ENCODE data around the gene SAMD11.

Gene SAMD11

DNA sequence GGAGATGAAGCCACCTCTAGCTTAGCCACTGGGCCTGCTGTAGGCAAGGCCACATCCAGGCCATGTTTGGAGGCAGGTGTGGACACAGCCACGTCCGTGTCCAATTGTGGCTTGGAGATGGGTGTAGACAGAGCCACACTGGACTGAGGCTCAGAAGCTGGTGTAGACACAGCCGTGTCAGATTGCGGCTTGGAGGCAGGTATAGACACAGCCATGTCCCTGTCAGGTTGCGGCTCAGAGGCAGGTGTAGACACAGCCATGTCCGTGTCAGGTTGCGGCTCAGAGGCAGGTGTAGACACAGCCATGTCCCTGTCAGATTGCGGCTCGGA, 56.0 kb downstream of the SAMD11 start:
- no peaks in the 10 kb centered on the region for H3K79me2 ChIP-seq
- no peaks in the 10 kb centered on the region for H3K4me1 ChIP-seq
- no peak overlapping the region for H3K4me3 ChIP-seq (ENCODE audit: low read depth, low read length)
- TF ChIP-seq CTCF (IDR thresholded peaks at IDR 0.05), result no peak
- no peak overlapping the region for H3K4me2 ChIP-seq (ENCODE audit: low read length)
- H3K9ac ChIP-seq, result no peak overlapping the region
- no peak overlapping the region for H2AFZ ChIP-seq
- H3K36me3 ChIP-seq (ENCODE audit: control insufficient read depth, insufficient read depth, low read length), result no peaks in the 10 kb centered on the region
- no peaks in the 10 kb centered on the region for H3K27me3 ChIP-seq (ENCODE audit: control insufficient read depth, insufficient read depth, low read length)
- no peak overlapping the region for H3K27ac ChIP-seq
- H3K9me3 ChIP-seq (ENCODE audit: control insufficient read depth, low read length), result no peaks in the 10 kb centered on the region

DNA sequence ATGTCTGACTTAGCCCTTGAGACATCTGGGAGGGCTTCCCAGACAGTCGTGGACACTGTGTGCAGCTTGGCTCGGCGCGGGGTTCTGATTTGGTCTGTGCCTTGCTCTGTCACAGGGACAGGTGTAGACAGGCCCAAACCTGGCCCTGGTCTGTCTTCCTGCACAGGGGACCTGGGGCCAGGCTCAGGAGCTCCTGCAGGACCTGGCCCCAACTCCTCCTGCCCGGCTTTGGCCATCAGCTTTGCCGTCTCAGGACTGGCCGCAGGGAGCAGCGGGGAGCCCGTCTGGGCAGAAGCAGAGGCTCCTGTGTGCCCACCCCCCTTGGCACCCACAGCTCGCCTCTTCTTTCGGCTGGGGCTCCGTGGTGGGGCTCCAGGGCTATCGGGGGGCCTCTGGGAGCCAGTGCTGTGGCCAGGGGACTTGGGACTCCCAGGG, 56.4 kb downstream of the SAMD11 start:
- Histone ChIP-seq H3K27me3 (ENCODE audit: control insufficient read depth, insufficient read depth, low read length) (no peaks in the 10 kb centered on the region), H3K4me3 (ENCODE audit: low read depth, low read length) (no peak overlapping the region), H3K4me2 (ENCODE audit: low read length) (no peak overlapping the region), H2AFZ (no peak overlapping the region), H3K27ac (no peak overlapping the region), H3K4me1 (no peaks in the 10 kb centered on the region), H3K9ac (no peak overlapping the region), H3K9me3 (ENCODE audit: control insufficient read depth, low read length) (no peaks in the 10 kb centered on the region), H3K79me2 (no peaks in the 10 kb centered on the region), H3K36me3 (ENCODE audit: control insufficient read depth, insufficient read depth, low read length) (no peaks in the 10 kb centered on the region)
- no peak for TF ChIP-seq CTCF (IDR thresholded peaks at IDR 0.05)

- no peak for TF ChIP-seq CTCF (IDR thresholded peaks at IDR 0.05)
- Histone ChIP-seq H3K27me3 (ENCODE audit: control insufficient read depth, insufficient read depth, low read length) (no peaks in the 10 kb centered on the region), H3K36me3 (ENCODE audit: control insufficient read depth, insufficient read depth, low read length) (no peaks in the 10 kb centered on the region), H3K27ac (no peak overlapping the region), H3K4me3 (ENCODE audit: low read depth, low read length) (no peak overlapping the region), H2AFZ (no peak overlapping the region), H3K4me1 (no peaks in the 10 kb centered on the region), H3K9me3 (ENCODE audit: control insufficient read depth, low read length) (no peaks in the 10 kb centered on the region), H3K9ac (no peak overlapping the region), H3K4me2 (ENCODE audit: low read length) (no peak overlapping the region), H3K79me2 (no peaks in the 10 kb centered on the region)
These were observed 57.1 kb downstream of the SAMD11 start for GRCh38 chr1:980602-981395.

DNA sequence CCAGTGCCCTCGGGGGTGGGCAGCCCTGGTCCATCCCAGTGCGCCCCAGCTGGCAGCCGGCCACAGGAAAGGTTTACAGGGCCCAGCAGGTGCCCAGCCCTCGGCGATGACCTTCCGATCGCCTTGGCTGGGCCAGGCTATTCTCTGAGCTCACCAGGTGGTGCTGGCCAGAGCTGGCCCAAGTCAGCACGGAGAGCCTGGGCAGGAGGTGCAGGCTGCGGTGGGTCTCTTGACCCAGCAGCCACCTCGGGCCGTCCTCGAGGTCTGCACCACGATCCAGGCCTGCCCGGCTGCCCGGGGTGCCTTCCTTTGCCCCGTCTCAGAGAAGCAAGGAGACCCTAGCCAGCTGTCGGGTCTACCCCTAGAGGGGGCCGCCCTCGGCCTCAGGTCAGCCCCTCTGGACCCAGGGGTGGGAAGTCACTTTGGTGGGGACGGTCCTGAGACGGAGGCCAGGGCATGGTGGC, 57.8 kb downstream of the SAMD11 start:
- Histone ChIP-seq H3K4me3 (ENCODE audit: low read depth, low read length) (no peak overlapping the region), H3K4me1 (no peaks in the 10 kb centered on the region), H3K9me3 (ENCODE audit: control insufficient read depth, low read length) (no peaks in the 10 kb centered on the region), H3K27me3 (ENCODE audit: control insufficient read depth, insufficient read depth, low read length) (no peaks in the 10 kb centered on the region), H3K79me2 (no peaks in the 10 kb centered on the region), H2AFZ (no peak overlapping the region), H3K27ac (no peak overlapping the region), H3K9ac (no peak overlapping the region), H3K4me2 (ENCODE audit: low read length) (no peak overlapping the region), H3K36me3 (ENCODE audit: control insufficient read depth, insufficient read depth, low read length) (no peaks in the 10 kb centered on the region)
- no peak for TF ChIP-seq CTCF (IDR thresholded peaks at IDR 0.05)

All from parathyroid adenoma (tissue), 2 donors.